ENCODE data around the gene NUBPL.
"Not testable (repeated sequence)": the region's sequence is repeated elsewhere in the genome, so short reads cannot be mapped to it uniquely, and the experiment has no call there.

- not testable (repeated sequence) for TF ChIP-seq CTCF, EP300 (IDR thresholded peaks at IDR 0.05)
These were observed 329.0 kb downstream of the NUBPL start for GRCh38 chr14:31890202-31890601.
